BE2C (cell line): ENCODE results near the gene HCST.

ENCODE experiments used
- DNase-seq: peaks from one replicate; pipeline ENCODE4 v3.0.0-alpha.2; 2020
- H3K27me3 ChIP-seq: fragments of 250-450 bp; sonication (Bioruptor Pico); 2 replicates; pipeline ENCODE4 v1.5.1; 2020; ENCODE audit warnings: mild to moderate bottlenecking
- H3K36me3 ChIP-seq: fragments of 250-450 bp; sonication (Bioruptor Pico); 2 replicates; pipeline ENCODE4 v1.5.1; 2020; ENCODE audit warnings: mild to moderate bottlenecking
- H3K4me1 ChIP-seq: fragments of 250-450 bp; sonication (Bioruptor Pico); 2 replicates; pipeline ENCODE4 v1.5.1; 2020
- H3K4me3 ChIP-seq: 2 replicates; pipeline ENCODE4 v1.5.1; 2011; ENCODE audit warnings: low read depth, low read length
- H3K9me3 ChIP-seq: fragments of 250-450 bp; sonication (Bioruptor Pico); 2 replicates; pipeline ENCODE4 v1.5.1; 2020
- CTCF ChIP-seq: IDR thresholded peaks from 2 replicates; pipeline ENCODE4 v1.5.1; 2012; ENCODE audit warnings: mild to moderate bottlenecking, low read depth, low read length

The HCST gene

GRCh38 chr19:35913589-35913988 is 11.3 kb downstream of the HCST start:
- Histone ChIP-seq H3K9me3 (no peaks in the 10 kb centered on the region), H3K4me1 (no peaks in the 10 kb centered on the region), H3K27me3 (no peaks in the 10 kb centered on the region), H3K36me3 (no peaks in the 10 kb centered on the region), H3K4me3 (no peak overlapping the region)
- DNase-seq, result no peak
- no peak for TF ChIP-seq CTCF

GRCh38 chr19:35915443-35915842 is 13.1 kb downstream of the HCST start:
- DNase-seq, result no peak
- Histone ChIP-seq H3K9me3 (no peaks in the 10 kb centered on the region), H3K27me3 (no peaks in the 10 kb centered on the region), H3K4me3 (no peak overlapping the region), H3K36me3 (no peaks in the 10 kb centered on the region), H3K4me1 (no peaks in the 10 kb centered on the region)
- TF ChIP-seq CTCF, result no peak

DNA sequence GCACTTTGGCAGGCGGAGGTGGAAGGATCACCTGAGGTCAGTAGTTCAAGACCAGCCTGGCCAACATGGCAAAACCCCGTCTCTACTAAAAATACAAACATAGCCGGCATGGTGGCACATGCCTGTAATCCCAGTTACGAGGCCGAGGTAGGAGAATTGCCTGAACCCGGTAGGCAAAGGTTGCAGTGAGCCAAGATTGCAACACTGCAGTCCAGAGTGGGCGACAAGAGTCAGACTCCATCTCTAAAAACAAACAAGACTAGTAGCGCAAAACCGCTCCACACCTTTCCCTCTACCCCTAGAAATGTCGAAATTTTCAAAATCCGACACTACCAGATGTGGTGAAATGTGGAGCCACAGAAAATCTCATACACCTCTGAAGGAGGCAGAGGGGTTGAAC is 17.0 kb downstream of the HCST start:
- no peaks in the 10 kb centered on the region for H3K36me3 ChIP-seq
- H3K4me1 ChIP-seq, result no peaks in the 10 kb centered on the region
- TF ChIP-seq CTCF, result no peak
- H3K9me3 ChIP-seq, result no peaks in the 10 kb centered on the region
- DNase-seq, result no peak
- H3K27me3 ChIP-seq, result peaks cover 5% of the 10 kb centered on the region; the same call in 1 of the 2 replicates
- H3K4me3 ChIP-seq, result no peak overlapping the region

DNA sequence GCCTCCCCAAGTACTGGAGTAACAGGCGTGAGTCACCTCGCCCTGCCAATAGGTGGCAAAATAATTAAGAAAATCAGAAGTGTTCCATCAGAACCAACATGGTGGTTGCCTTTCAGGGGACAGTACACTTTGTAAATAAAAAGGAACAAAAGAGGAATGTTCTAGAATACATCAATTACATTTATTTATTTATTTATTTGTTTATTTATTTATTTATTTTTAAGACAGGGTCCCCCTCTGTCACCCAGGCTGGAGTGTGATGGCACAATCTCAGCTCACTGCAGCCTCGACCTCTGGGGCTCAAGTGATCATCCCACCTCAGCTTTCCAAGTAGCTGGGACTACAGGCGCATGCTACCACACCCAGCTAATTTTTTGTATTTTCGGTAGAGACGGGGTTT is 18.7 kb downstream of the HCST start:
- Histone ChIP-seq H3K36me3 (no peaks in the 10 kb centered on the region), H3K27me3 (peaks cover 5% of the 10 kb centered on the region; the same call in 1 of the 2 replicates), H3K9me3 (no peaks in the 10 kb centered on the region; the same call in 1 of the 2 replicates), H3K4me1 (no peaks in the 10 kb centered on the region), H3K4me3 (no peak overlapping the region)
- no peak for DNase-seq
- TF ChIP-seq CTCF, result no peak

DNA sequence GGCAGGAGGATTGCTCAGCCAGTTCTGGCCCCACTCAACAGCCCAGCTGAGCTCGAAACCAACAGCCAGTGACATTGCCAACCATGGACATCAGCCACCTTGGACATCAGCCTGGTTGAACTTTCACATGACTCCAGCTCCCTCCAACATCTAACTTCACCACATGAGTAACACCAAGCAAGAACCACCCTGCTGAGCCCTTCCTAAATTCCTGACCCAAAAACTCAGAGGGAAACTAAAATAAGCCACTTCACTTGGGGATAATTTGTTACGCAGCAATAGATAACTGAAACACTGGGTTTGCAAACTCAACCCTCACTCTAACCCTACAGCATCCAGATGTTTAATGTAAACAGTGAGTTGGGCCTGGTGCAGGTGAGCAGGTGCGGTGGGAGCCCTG is 23.2 kb downstream of the HCST start:
- Histone ChIP-seq H3K9me3 (no peaks in the 10 kb centered on the region; the same call in 1 of the 2 replicates), H3K4me1 (no peaks in the 10 kb centered on the region), H3K36me3 (no peaks in the 10 kb centered on the region), H3K27me3 (peaks cover 5% of the 10 kb centered on the region; the same call in 1 of the 2 replicates), H3K4me3 (no peak overlapping the region)
- no peak for TF ChIP-seq CTCF
- no peak for DNase-seq

GRCh38 chr19:35928507-35928906 is 26.2 kb downstream of the HCST start:
- no peaks in the 10 kb centered on the region for H3K36me3 ChIP-seq
- peaks cover 5% of the 10 kb centered on the region; the same call in 1 of the 2 replicates for H3K27me3 ChIP-seq
- TF ChIP-seq CTCF, result no peak
- no peak overlapping the region for H3K4me3 ChIP-seq
- no peak for DNase-seq
- H3K9me3 ChIP-seq, result no peaks in the 10 kb centered on the region; the same call in 1 of the 2 replicates
- 0 out of 2 replicates have a peak, but pooled peaks cover 3% of the 10 kb centered on the region for H3K4me1 ChIP-seq
